ENCODE results near the gene GPATCH1. TPM values are rescaled to one million over a fixed set of nuclear protein-coding genes. Genes with fewer than 3 reads are reported as not detected.
"Not testable (repeated sequence)": the region's sequence is repeated elsewhere in the genome, so short reads cannot be mapped to it uniquely, and the experiment has no call there.

The GPATCH1 gene
- total RNA-seq, 2 donors from 2014 or later: 11.6 to 18.9 TPM

GRCh38 chr19:33133438-33134031 lies 52.6 kb downstream of the GPATCH1 start:
- DNase-seq (no peak), ATAC-seq (replicated peaks in 1 of 2) (no peak)
- Mint-ChIP-seq H3K4me3 (no peak overlapping the region), H3K36me3 (ENCODE audit: insufficient read depth in 2 of 2) (peaks cover 2 to 3% of the 10 kb centered on the region in 2 donors), H3K27ac (no peak overlapping the region), H3K9me3 (no peaks in the 10 kb centered on the region), H3K27me3 (ENCODE audit: low read depth) (no peaks in the 10 kb centered on the region), H3K4me1 (ENCODE audit: low read depth) (peaks cover 6% of the 10 kb centered on the region)

GRCh38 chr19:33134571-33135041 lies 53.6 kb downstream of the GPATCH1 start:
- no peak overlapping the region for H3K27ac Mint-ChIP-seq

GRCh38 chr19:33139165-33139564 lies 58.2 kb downstream of the GPATCH1 start:
- ATAC-seq (replicated peaks in 1 of 2): no peak
- H3K27ac Mint-ChIP-seq: no peak overlapping the region

More at GRCh38 chr19:33134571-33135041, 53.6 kb downstream of the GPATCH1 start:
- Mint-ChIP-seq H3K9me3 (no peaks in the 10 kb centered on the region), H3K36me3 (ENCODE audit: insufficient read depth in 2 of 2) (no peaks in the 10 kb centered on the region), H3K27me3 (ENCODE audit: low read depth) (no peaks in the 10 kb centered on the region), H3K4me1 (ENCODE audit: low read depth) (peaks cover 6% of the 10 kb centered on the region), H3K4me3 (peak overlapping the region; percentile 45 to 75)
- ATAC-seq (replicated peaks in 1 of 2) (peak; percentile 83 to 94), DNase-seq (peak; percentile 67 to 74)

GRCh38 chr19:33143897-33144405 lies 63.0 kb downstream of the GPATCH1 start:
- no peak overlapping the region for H3K4me3 Mint-ChIP-seq

More at GRCh38 chr19:33139165-33139564, 58.2 kb downstream of the GPATCH1 start:
- Mint-ChIP-seq H3K4me3 (no peak overlapping the region), H3K27me3 (ENCODE audit: low read depth) (no peaks in the 10 kb centered on the region), H3K36me3 (ENCODE audit: insufficient read depth in 2 of 2) (no peaks in the 10 kb centered on the region), H3K9me3 (no peaks in the 10 kb centered on the region), H3K4me1 (ENCODE audit: low read depth) (peaks cover 6% of the 10 kb centered on the region)
- no peak for DNase-seq

GRCh38 chr19:33146209-33146608 lies 65.2 kb downstream of the GPATCH1 start:
- Mint-ChIP-seq H3K9me3 (no peaks in the 10 kb centered on the region), H3K27ac (no peak overlapping the region), H3K36me3 (ENCODE audit: insufficient read depth in 2 of 2) (no peaks in the 10 kb centered on the region), H3K27me3 (ENCODE audit: low read depth) (no peaks in the 10 kb centered on the region), H3K4me3 (no peak overlapping the region), H3K4me1 (ENCODE audit: low read depth) (peaks cover 4% of the 10 kb centered on the region)
- DNase-seq (no peak), ATAC-seq (replicated peaks in 1 of 2) (no peak)

More at GRCh38 chr19:33143897-33144405, 63.0 kb downstream of the GPATCH1 start:
- DNase-seq: peak; percentile 61 to 75
- H3K9me3 Mint-ChIP-seq: no peaks in the 10 kb centered on the region
- H3K27me3 Mint-ChIP-seq (ENCODE audit: low read depth): no peaks in the 10 kb centered on the region
- H3K27ac Mint-ChIP-seq: no peak overlapping the region
- ATAC-seq (replicated peaks in 1 of 2): peak; percentile 95 to 99
- H3K4me1 Mint-ChIP-seq (ENCODE audit: low read depth): peaks cover 4% of the 10 kb centered on the region
- no peaks in the 10 kb centered on the region for H3K36me3 Mint-ChIP-seq (ENCODE audit: insufficient read depth in 2 of 2)

GRCh38 chr19:33147538-33147937 lies 66.6 kb downstream of the GPATCH1 start:
- no peak for ATAC-seq (replicated peaks in 1 of 2)
- Mint-ChIP-seq H3K27ac (no peak overlapping the region), H3K4me3 (no peak overlapping the region), H3K27me3 (ENCODE audit: low read depth) (no peaks in the 10 kb centered on the region), H3K4me1 (ENCODE audit: low read depth) (peaks cover 4% of the 10 kb centered on the region), H3K36me3 (ENCODE audit: insufficient read depth in 2 of 2) (no peaks in the 10 kb centered on the region), H3K9me3 (no peaks in the 10 kb centered on the region)
- no peak for DNase-seq

GRCh38 chr19:33150852-33151518 lies 70.0 kb downstream of the GPATCH1 start:
- Mint-ChIP-seq H3K4me3 (no peak overlapping the region), H3K27me3 (ENCODE audit: low read depth) (no peaks in the 10 kb centered on the region), H3K4me1 (ENCODE audit: low read depth) (no peaks in the 10 kb centered on the region), H3K36me3 (ENCODE audit: insufficient read depth in 2 of 2) (no peaks in the 10 kb centered on the region), H3K27ac (no peak overlapping the region), H3K9me3 (no peaks in the 10 kb centered on the region)
- DNase-seq (no peak), ATAC-seq (replicated peaks in 1 of 2) (no peak)

- H3K4me1 Mint-ChIP-seq (ENCODE audit: low read depth): no peaks in the 10 kb centered on the region
- no peaks in the 10 kb centered on the region for H3K36me3 Mint-ChIP-seq (ENCODE audit: insufficient read depth in 2 of 2)
- no peak overlapping the region for H3K27ac Mint-ChIP-seq
- no peaks in the 10 kb centered on the region for H3K9me3 Mint-ChIP-seq
- ATAC-seq (replicated peaks in 1 of 2): no peak
- DNase-seq: no peak
- no peaks in the 10 kb centered on the region for H3K27me3 Mint-ChIP-seq (ENCODE audit: low read depth)
- no peak overlapping the region for H3K4me3 Mint-ChIP-seq
These were observed 71.2 kb downstream of the GPATCH1 start for GRCh38 chr19:33152176-33152575.

GRCh38 chr19:33152625-33153024 lies 71.6 kb downstream of the GPATCH1 start:
- not testable (repeated sequence) for H3K4me3 Mint-ChIP-seq; H3K27ac Mint-ChIP-seq; ATAC-seq (replicated peaks in 1 of 2); H3K36me3 Mint-ChIP-seq (ENCODE audit: insufficient read depth in 2 of 2); H3K4me1 Mint-ChIP-seq (ENCODE audit: low read depth); H3K27me3 Mint-ChIP-seq (ENCODE audit: low read depth); H3K9me3 Mint-ChIP-seq; DNase-seq

- H3K9me3 Mint-ChIP-seq; ATAC-seq (replicated peaks in 1 of 2); H3K27ac Mint-ChIP-seq; H3K27me3 Mint-ChIP-seq (ENCODE audit: low read depth); H3K36me3 Mint-ChIP-seq (ENCODE audit: insufficient read depth in 2 of 2); H3K4me3 Mint-ChIP-seq; DNase-seq: not testable (repeated sequence)
- peaks cover 10% of the 10 kb centered on the region for H3K4me1 Mint-ChIP-seq (ENCODE audit: low read depth)
These were observed 73.3 kb downstream of the GPATCH1 start for GRCh38 chr19:33154313-33154712.

GRCh38 chr19:33156334-33156733 lies 75.4 kb downstream of the GPATCH1 start:
- DNase-seq (no peak), ATAC-seq (replicated peaks in 1 of 2) (no peak)
- peaks cover 26% of the 10 kb centered on the region for H3K4me1 Mint-ChIP-seq (ENCODE audit: low read depth)
- no peak overlapping the region for H3K4me3 Mint-ChIP-seq
- H3K27ac Mint-ChIP-seq: no peak overlapping the region
- no peaks in the 10 kb centered on the region for H3K27me3 Mint-ChIP-seq (ENCODE audit: low read depth)
- H3K9me3 Mint-ChIP-seq: peaks cover 0 to 4% of the 10 kb centered on the region in 2 donors
- peaks cover 0 to 1% of the 10 kb centered on the region in 2 donors for H3K36me3 Mint-ChIP-seq (ENCODE audit: insufficient read depth in 2 of 2)

GRCh38 chr19:33157906-33158305 lies 76.9 kb downstream of the GPATCH1 start:
- Mint-ChIP-seq H3K36me3 (ENCODE audit: insufficient read depth in 2 of 2) (peaks cover 0 to 1% of the 10 kb centered on the region in 2 donors), H3K4me3 (no peak overlapping the region), H3K9me3 (peaks cover 0 to 4% of the 10 kb centered on the region in 2 donors), H3K4me1 (ENCODE audit: low read depth) (peaks cover 33% of the 10 kb centered on the region), H3K27ac (no peak overlapping the region), H3K27me3 (ENCODE audit: low read depth) (no peaks in the 10 kb centered on the region)
- DNase-seq (no peak), ATAC-seq (replicated peaks in 1 of 2) (no peak)

GRCh38 chr19:33158365-33158764 lies 77.4 kb downstream of the GPATCH1 start:
- DNase-seq (no peak), ATAC-seq (replicated peaks in 1 of 2) (no peak)
- Mint-ChIP-seq H3K4me1 (ENCODE audit: low read depth) (peaks cover 33% of the 10 kb centered on the region), H3K27me3 (ENCODE audit: low read depth) (no peaks in the 10 kb centered on the region), H3K36me3 (ENCODE audit: insufficient read depth in 2 of 2) (peaks cover 0 to 1% of the 10 kb centered on the region in 2 donors), H3K27ac (no peak overlapping the region), H3K9me3 (peaks cover 0 to 4% of the 10 kb centered on the region in 2 donors), H3K4me3 (no peak overlapping the region)

Data from activated T-cell treated with anti-CD3 and anti-CD28 coated beads, Interleukin-2, amount 50 U/mL, for 72 hours (primary cell).